ENCODE data around the gene KPNA1.

The KPNA1 gene

GRCh38 chr3:122410111-122410510, 104.6 kb downstream of the KPNA1 start:
- DNase-seq: no peak

- no peak for DNase-seq
Observed at GRCh38 chr3:122409446-122409845, 105.3 kb downstream of the KPNA1 start.

GRCh38 chr3:122407946-122408345, 106.8 kb downstream of the KPNA1 start:
- DNase-seq: no peak

GRCh38 chr3:122406198-122406597, 108.5 kb downstream of the KPNA1 start:
- DNase-seq: no peak

GRCh38 chr3:122405015-122405414, 109.7 kb downstream of the KPNA1 start:
- DNase-seq: no peak

GRCh38 chr3:122403489-122403888, 111.2 kb downstream of the KPNA1 start:
- DNase-seq: no peak

GRCh38 chr3:122398920-122399319, 115.8 kb downstream of the KPNA1 start:
- no peak for DNase-seq

- DNase-seq: no peak
Observed at GRCh38 chr3:122397201-122397600, 117.5 kb downstream of the KPNA1 start.

- DNase-seq: no peak
Observed at GRCh38 chr3:122396511-122396910, 118.2 kb downstream of the KPNA1 start.

- DNase-seq: no peak
Observed at GRCh38 chr3:122395582-122395981, 119.2 kb downstream of the KPNA1 start.

GRCh38 chr3:122394173-122394572, 120.6 kb downstream of the KPNA1 start:
- DNase-seq: no peak

- DNase-seq: peak; percentile 31
Observed at GRCh38 chr3:122392868-122393844, 121.6 kb downstream of the KPNA1 start.

GRCh38 chr3:122391681-122392446, 122.9 kb downstream of the KPNA1 start:
- no peak for DNase-seq

GRCh38 chr3:122390665-122391064, 124.1 kb downstream of the KPNA1 start:
- no peak for DNase-seq

- DNase-seq: no peak
Observed at GRCh38 chr3:122389892-122390291, 124.8 kb downstream of the KPNA1 start.

- DNase-seq: no peak
Observed at GRCh38 chr3:122389197-122389596, 125.5 kb downstream of the KPNA1 start.

GRCh38 chr3:122387709-122388108, 127.0 kb downstream of the KPNA1 start:
- DNase-seq: no peak

GRCh38 chr3:122383771-122384697, 130.7 kb downstream of the KPNA1 start, which contains the start of gene FAM162A:
TSS of gene FAM162A (plus strand) at chr3:122384182. CDS start at chr3:122384266, 84 bp downstream.
- DNase-seq: peak; percentile 95

GRCh38 chr3:122382888-122383666, 131.7 kb downstream of the KPNA1 start, which contains the start of gene MIX23:
TSS of gene MIX23 (minus strand) at chr3:122383231. CDS start at chr3:122383224, 7 bp downstream.
- peak; percentile 89 for DNase-seq

GRCh38 chr3:122377975-122378374, 136.8 kb downstream of the KPNA1 start:
- no peak for DNase-seq

- DNase-seq: no peak
Observed at GRCh38 chr3:122374034-122374433, 140.7 kb downstream of the KPNA1 start.
